ENCODE data around the gene NDFIP2. TPM values are rescaled to one million over a fixed set of nuclear protein-coding genes. Genes with fewer than 3 reads are reported as not detected.

Gene NDFIP2
- total RNA-seq, 1 experiment from 2014 or later: 31.0 TPM

- no peak overlapping the region for H2BK20ac ChIP-seq (ENCODE audit: low read depth, low read length, poor library complexity, severe bottlenecking)
- H3K14ac ChIP-seq (ENCODE audit: insufficient read depth, low read length): no peak overlapping the region
- H2BK5ac ChIP-seq (ENCODE audit: insufficient read length, low read length): no peak overlapping the region
- Mint-ChIP-seq H3K27ac (peak overlapping the region; percentile 5 to 79 (median 21); a peak in 4 of 7 replicates), H3K27me3 (ENCODE audit: low read depth) (no peaks in the 10 kb centered on the region), H3K36me3 (ENCODE audit: insufficient read depth in 1 of 3, low read depth in 3 of 3) (no peaks in the 10 kb centered on the region; a peak in 1 of 7 replicates), H3K4me1 (peaks cover 39% of the 10 kb centered on the region in 2 experiments), H3K4me3 (peak overlapping the region in 1 of 2 experiments; percentile 3; a peak in 1 of 5 replicates), H3K9me3 (no peaks in the 10 kb centered on the region)
- H3K4ac ChIP-seq (ENCODE audit: low read depth, low read length): no peak overlapping the region
- no peaks in the 10 kb centered on the region for H3K27me3 ChIP-seq (ENCODE audit: insufficient read depth, low read length)
- no peaks in the 10 kb centered on the region for H4K20me1 ChIP-seq (ENCODE audit: control insufficient read depth, insufficient read depth, insufficient read length)
- no peak overlapping the region for H2BK12ac ChIP-seq (ENCODE audit: insufficient read length, low read depth, low read length)
- WGBS (ENCODE audit: extremely low coverage, insufficient read length, low lambda C conversion rate): 100% methylated on average over 1 of the region's 2 CpGs
- H3K23me2 ChIP-seq (ENCODE audit: insufficient read length, low read depth, low read length, poor library complexity, severe bottlenecking): no peaks in the 10 kb centered on the region
- no peak overlapping the region for H3K56ac ChIP-seq (ENCODE audit: insufficient read length, low read depth, low read length)
- no peak overlapping the region for H2AFZ ChIP-seq (ENCODE audit: low read length)
- H2AK5ac ChIP-seq (ENCODE audit: insufficient read length, low read length): no peak overlapping the region
- H2BK15ac ChIP-seq (ENCODE audit: low read depth, low read length): no peak overlapping the region
- no peaks in the 10 kb centered on the region for H3K9me3 ChIP-seq (ENCODE audit: control insufficient read depth, low read depth, low read length)
- no peak overlapping the region for H4K8ac ChIP-seq (replicated peaks; ENCODE audit: insufficient read length, low read depth, low read length)
- H4K5ac ChIP-seq (ENCODE audit: insufficient read length, low read depth, low read length): no peak overlapping the region
- no peak overlapping the region for H2BK120ac ChIP-seq (ENCODE audit: low read depth, low read length, poor library complexity, severe bottlenecking)
- no peak overlapping the region for H3K27ac ChIP-seq (ENCODE audit: insufficient read length, low read depth, low read length)
- DNase-seq: no peak
- no peak for TF ChIP-seq CTCF (conservative IDR thresholded peaks at IDR 0.05)
- peaks cover 8% of the 10 kb centered on the region; the same call in 1 of the 2 replicates for H3K79me2 ChIP-seq (ENCODE audit: insufficient read depth, low read length)
- no peak overlapping the region for H3K9ac ChIP-seq (ENCODE audit: extremely low read depth, insufficient read length, low read length)
- H3K79me1 ChIP-seq (ENCODE audit: insufficient read depth, low read depth, low read length, poor library complexity, severe bottlenecking): no peaks in the 10 kb centered on the region
- H3T11ph ChIP-seq (ENCODE audit: low read length): no peak overlapping the region
- no peak overlapping the region for H3K4me2 ChIP-seq (ENCODE audit: insufficient read depth, insufficient read length, low read length)
- H3K18ac ChIP-seq (ENCODE audit: insufficient read length, low read depth, low read length): no peak overlapping the region
- H3K4me1 ChIP-seq (ENCODE audit: insufficient read depth, low read length): peaks cover 3% of the 10 kb centered on the region
- H4K91ac ChIP-seq (ENCODE audit: insufficient read length, low read depth, low read length): no peak overlapping the region
- H3K23ac ChIP-seq (ENCODE audit: insufficient read length, low read depth, low read length): no peak overlapping the region
Measured at GRCh38 chr13:79492918-79493594, 12.1 kb downstream of the NDFIP2 start.

Data from H9 (cell line).